ENCODE measurements around the gene SRD5A1. TPM values are rescaled to one million over a fixed set of nuclear protein-coding genes. Genes with fewer than 3 reads are reported as not detected.

The SRD5A1 gene
- total RNA-seq, 4 donors from 2014 or later: 9.0 to 79.8 (median 17.0) TPM

DNA sequence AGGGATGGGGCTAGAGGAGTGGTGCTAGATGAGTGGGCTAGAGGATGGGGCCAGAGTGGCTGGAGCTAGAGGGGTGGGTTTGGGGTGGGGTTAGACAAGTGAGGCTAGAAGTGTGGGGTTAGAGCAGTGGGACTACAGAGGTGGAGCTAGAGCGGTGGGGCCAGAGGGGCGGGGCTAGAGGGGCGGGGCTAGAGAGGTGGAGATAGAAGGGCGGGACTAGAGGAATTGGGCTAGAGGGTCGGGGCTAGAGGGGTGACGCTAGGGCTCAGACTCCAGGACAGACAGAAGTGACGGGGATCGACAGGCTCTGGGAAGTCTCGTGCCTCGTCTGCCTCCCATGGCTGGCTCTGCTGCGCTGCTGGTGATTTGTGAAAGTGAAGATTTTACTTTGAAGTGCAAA lies 49.0 kb downstream of the SRD5A1 start:
- in situ Hi-C loops (cut with MboI; ENCODE audit: low pct_ligation_motif_present in 1 of 4, low pct_unique_long_range_greater_than_20kb in 1 of 4, low sequenced_read_pairs in 3 of 4): no loop called here
- intact Hi-C loops (cut with DNase I; ENCODE audit: low total_unique reads): no loop called here

DNA sequence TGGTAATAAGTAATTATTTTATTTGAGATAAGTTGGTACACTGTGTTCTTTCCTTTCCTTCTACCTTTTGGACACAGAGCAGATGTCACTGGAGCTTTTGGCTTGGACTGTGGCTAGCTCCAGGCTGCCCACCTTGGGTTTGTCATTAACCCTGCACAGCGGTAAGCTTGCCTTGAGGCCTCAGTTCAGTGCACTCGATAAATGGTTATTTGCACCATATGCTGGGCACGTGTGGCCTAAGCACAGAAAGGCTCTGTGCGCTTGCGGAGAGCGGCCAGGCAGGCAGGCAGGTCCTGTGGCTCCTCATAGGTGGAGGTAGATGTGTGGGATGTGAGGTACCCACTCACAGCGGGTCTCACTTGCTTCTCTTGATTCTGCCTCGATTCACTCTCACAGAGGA lies 50.0 kb downstream of the SRD5A1 start:
- TF ChIP-seq EP300 (IDR thresholded peaks at IDR 0.05; ENCODE audit: low read depth) (no peak), POLR2A (IDR thresholded peaks at IDR 0.05) (no peak), POLR2AphosphoS5 (IDR thresholded peaks at IDR 0.05) (no peak)
- TF ChIP-seq, protein P1, sequence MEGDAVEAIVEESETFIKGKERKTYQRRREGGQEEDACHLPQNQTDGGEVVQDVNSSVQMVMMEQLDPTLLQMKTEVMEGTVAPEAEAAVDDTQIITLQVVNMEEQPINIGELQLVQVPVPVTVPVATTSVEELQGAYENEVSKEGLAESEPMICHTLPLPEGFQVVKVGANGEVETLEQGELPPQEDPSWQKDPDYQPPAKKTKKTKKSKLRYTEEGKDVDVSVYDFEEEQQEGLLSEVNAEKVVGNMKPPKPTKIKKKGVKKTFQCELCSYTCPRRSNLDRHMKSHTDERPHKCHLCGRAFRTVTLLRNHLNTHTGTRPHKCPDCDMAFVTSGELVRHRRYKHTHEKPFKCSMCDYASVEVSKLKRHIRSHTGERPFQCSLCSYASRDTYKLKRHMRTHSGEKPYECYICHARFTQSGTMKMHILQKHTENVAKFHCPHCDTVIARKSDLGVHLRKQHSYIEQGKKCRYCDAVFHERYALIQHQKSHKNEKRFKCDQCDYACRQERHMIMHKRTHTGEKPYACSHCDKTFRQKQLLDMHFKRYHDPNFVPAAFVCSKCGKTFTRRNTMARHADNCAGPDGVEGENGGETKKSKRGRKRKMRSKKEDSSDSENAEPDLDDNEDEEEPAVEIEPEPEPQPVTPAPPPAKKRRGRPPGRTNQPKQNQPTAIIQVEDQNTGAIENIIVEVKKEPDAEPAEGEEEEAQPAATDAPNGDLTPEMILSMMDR (IDR thresholded peaks at IDR 0.05): no peak
- Histone ChIP-seq H3K4me1 (peaks cover 0 to 6% (median 0%) of the 10 kb centered on the region in 4 donors), H3K4me3 (no peak overlapping the region), H3K36me3 (no peaks in the 10 kb centered on the region), H3K27ac (no peak overlapping the region), H3K27me3 (peaks cover 9% of the 10 kb centered on the region), H3K9me3 (no peaks in the 10 kb centered on the region)
- intact Hi-C loops (cut with DNase I; ENCODE audit: low total_unique reads): no loop called here
- WGBS, 2 donors (ENCODE audit: low coverage in 1 of 2): 88 to 100% methylated on average over 3 to 8 of the region's 8 CpGs
- DNase-seq: no peak
- in situ Hi-C loops (cut with MboI; ENCODE audit: low pct_ligation_motif_present in 1 of 4, low pct_unique_long_range_greater_than_20kb in 1 of 4, low sequenced_read_pairs in 3 of 4): no loop called here

More for the DNA sequence above, 49.0 kb downstream of the SRD5A1 start:
- Histone ChIP-seq H3K27me3 (peaks cover 9% of the 10 kb centered on the region), H3K4me1 (peaks cover 0 to 5% (median 0%) of the 10 kb centered on the region in 4 donors), H3K27ac (no peak overlapping the region), H3K36me3 (no peaks in the 10 kb centered on the region), H3K4me3 (no peak overlapping the region), H3K9me3 (no peaks in the 10 kb centered on the region)
- WGBS, 2 donors (ENCODE audit: low coverage in 1 of 2): 76% methylated on average over 8 to 11 of the region's 11 CpGs
- DNase-seq: no peak
- TF ChIP-seq POLR2A (IDR thresholded peaks at IDR 0.05) (no peak), EP300 (IDR thresholded peaks at IDR 0.05; ENCODE audit: low read depth) (no peak), POLR2AphosphoS5 (IDR thresholded peaks at IDR 0.05) (no peak)
- TF ChIP-seq, protein P1 (IDR thresholded peaks at IDR 0.05): no peak

DNA sequence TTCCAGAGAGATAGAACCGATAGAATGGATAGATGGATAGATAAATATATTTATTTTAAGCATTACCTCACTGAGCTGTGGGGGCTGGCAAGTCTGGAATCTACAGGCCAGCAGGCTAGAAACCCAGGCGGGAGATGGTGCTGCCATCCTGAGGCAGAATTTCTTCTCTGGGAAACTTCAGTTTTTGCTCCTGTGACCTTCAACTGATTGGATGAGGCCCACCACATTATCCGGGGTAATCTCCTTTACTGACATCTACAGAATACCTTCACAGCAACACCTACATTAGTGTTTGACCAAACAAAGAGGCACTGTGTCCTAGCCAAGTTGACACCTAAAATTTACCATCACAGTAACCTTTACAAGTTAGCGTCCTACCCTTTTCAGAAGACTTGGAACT lies 50.8 kb downstream of the SRD5A1 start:
- no peak for DNase-seq
- Histone ChIP-seq H3K4me3 (no peak overlapping the region), H3K36me3 (no peaks in the 10 kb centered on the region), H3K27ac (no peak overlapping the region), H3K9me3 (no peaks in the 10 kb centered on the region), H3K27me3 (peaks cover 10% of the 10 kb centered on the region), H3K4me1 (peaks cover 0 to 6% (median 0%) of the 10 kb centered on the region in 4 donors)
- TF ChIP-seq POLR2AphosphoS5 (IDR thresholded peaks at IDR 0.05): no peak
- intact Hi-C loops (cut with DNase I; ENCODE audit: low total_unique reads) (no loop called here), in situ Hi-C loops (cut with MboI; ENCODE audit: low pct_ligation_motif_present in 1 of 4, low pct_unique_long_range_greater_than_20kb in 1 of 4, low sequenced_read_pairs in 3 of 4) (no loop called here)
- 81 to 87% methylated on average over 4 of the region's 4 CpGs for WGBS, 2 donors (ENCODE audit: low coverage in 1 of 2)

DNA sequence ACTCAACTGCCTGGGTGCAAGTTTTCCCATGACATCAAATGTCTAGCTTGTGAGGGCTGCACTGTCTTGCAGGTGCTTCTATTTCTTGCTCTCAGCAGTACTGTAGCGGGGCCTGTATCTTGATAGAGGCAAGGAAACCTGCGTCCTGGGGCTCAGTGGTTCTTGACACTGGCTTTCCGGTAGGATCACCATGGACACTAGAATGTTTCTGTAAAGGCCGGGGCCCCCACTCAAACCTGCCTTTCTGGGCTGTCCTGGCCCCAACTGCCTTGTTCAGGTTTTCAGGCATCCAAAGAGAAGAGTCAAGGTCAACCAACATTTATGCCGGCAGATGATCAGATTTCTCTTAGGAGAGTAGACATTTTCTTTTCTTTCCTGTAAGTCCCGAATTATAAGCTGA lies 53.3 kb downstream of the SRD5A1 start:
- peak overlapping the region in 1 of 4 donors; percentile 30 for H3K4me3 ChIP-seq
- TF ChIP-seq POLR2AphosphoS5 (IDR thresholded peaks at IDR 0.05) (no peak), EP300 (IDR thresholded peaks at IDR 0.05; ENCODE audit: low read depth) (no peak), POLR2A (IDR thresholded peaks at IDR 0.05) (no peak)
- TF ChIP-seq, protein P1 (IDR thresholded peaks at IDR 0.05): no peak
- 36 to 57% methylated on average over 4 to 6 of the region's 6 CpGs for WGBS, 2 donors (ENCODE audit: low coverage in 1 of 2)

DNA sequence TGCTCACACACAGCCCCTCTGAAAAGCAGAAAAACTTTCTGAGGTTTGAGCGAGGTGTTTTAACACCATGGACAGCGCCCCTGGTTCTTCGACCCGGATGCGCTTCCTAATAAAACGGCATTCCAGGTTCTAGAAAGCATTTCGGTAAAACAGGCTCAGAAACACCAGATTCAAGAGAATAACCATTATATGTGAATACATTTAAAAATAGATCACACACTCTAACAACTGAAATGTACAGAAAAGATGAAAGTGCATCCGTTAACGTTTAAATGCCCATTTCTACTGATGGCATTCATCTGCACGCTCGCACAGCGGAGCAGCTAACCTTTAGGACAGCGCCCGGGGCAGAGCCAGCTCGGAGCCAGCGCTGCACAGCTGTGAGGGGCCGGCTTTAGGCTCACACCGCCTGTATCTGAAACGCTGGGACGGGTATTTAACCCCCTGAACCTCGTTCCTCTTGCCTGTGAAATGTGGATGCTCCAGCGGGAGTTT lies 53.7 kb downstream of the SRD5A1 start:
- no peak for TF ChIP-seq POLR2A (IDR thresholded peaks at IDR 0.05)
- no peak for TF ChIP-seq POLR2AphosphoS5 (IDR thresholded peaks at IDR 0.05)
- no peak for TF ChIP-seq EP300 (IDR thresholded peaks at IDR 0.05; ENCODE audit: low read depth)
- TF ChIP-seq, protein P1 (IDR thresholded peaks at IDR 0.05): no peak
- Histone ChIP-seq H3K4me1 (peaks cover 0 to 6% (median 0%) of the 10 kb centered on the region in 4 donors), H3K9me3 (no peaks in the 10 kb centered on the region), H3K27me3 (peaks cover 24% of the 10 kb centered on the region), H3K36me3 (no peaks in the 10 kb centered on the region), H3K27ac (no peak overlapping the region), H3K4me3 (peak overlapping the region in 1 of 4 donors; percentile 30)
- no peak for DNase-seq
- intact Hi-C loops (cut with DNase I; ENCODE audit: low total_unique reads): no loop called here
- 0 to 8% methylated on average over 9 to 22 of the region's 22 CpGs for WGBS, 2 donors (ENCODE audit: low coverage in 1 of 2)
- in situ Hi-C loops (cut with MboI; ENCODE audit: low pct_ligation_motif_present in 1 of 4, low pct_unique_long_range_greater_than_20kb in 1 of 4, low sequenced_read_pairs in 3 of 4): no loop called here

More for the DNA sequence above, 53.3 kb downstream of the SRD5A1 start:
- Histone ChIP-seq H3K27ac (no peak overlapping the region), H3K27me3 (peaks cover 19% of the 10 kb centered on the region), H3K36me3 (no peaks in the 10 kb centered on the region), H3K4me1 (peaks cover 0 to 6% (median 0%) of the 10 kb centered on the region in 4 donors), H3K9me3 (no peaks in the 10 kb centered on the region)
- in situ Hi-C loops (cut with MboI; ENCODE audit: low pct_ligation_motif_present in 1 of 4, low pct_unique_long_range_greater_than_20kb in 1 of 4, low sequenced_read_pairs in 3 of 4) (no loop called here), intact Hi-C loops (cut with DNase I; ENCODE audit: low total_unique reads) (no loop called here)
- DNase-seq: no peak

Data from transverse colon (tissue), 4 donors.